GM12878 (cell line): ENCODE measurements around the gene ID3. TPM values are rescaled to one million over a fixed set of nuclear protein-coding genes. Genes with fewer than 3 reads are reported as not detected.

Experiments
- ATAC-seq: fragments of 200-7000 bp; cut with Tn5 transposase; 3 replicates; pipeline ENCODE4 v1.9.1; 2020; ENCODE audit warnings: mild to moderate bottlenecking, moderate library complexity
- BruUV-seq: library from RNA; stranded (reverse); fragments of 400-500 nt; replicated peaks from 2 replicates; lab custom pipeline; 2021; lab: Mats Ljungman, UMichigan
- CTCF ChIA-PET: fragments of 300-600 bp; sonication (Branson Sonifier 250); formaldehyde crosslinking; extraction: SDS; loops from one replicate; lab custom pipeline; 2021; ENCODE audit warnings: inconsistent platforms; lab: Yijun Ruan, JAX
- POLR2A ChIA-PET: fragments of 350-600 bp; formaldehyde crosslinking; extraction: SDS; loops from one replicate; lab custom pipeline; 2021; ENCODE audit warnings: inconsistent platforms; lab: Charles Lee
- RAD21 ChIA-PET: fragments of 300-600 bp; sonication (Branson Sonifier 250); formaldehyde crosslinking; loops from one replicate; lab custom pipeline; 2023; ENCODE audit warnings: antibody characterized with exemption; ENCODE audit not compliant: unreplicated experiment; lab: Charles Lee
- SMC1A ChIA-PET: fragments of 300-600 bp; sonication (Branson Sonifier 250); formaldehyde crosslinking; loops from one replicate; lab custom pipeline; 2023; ENCODE audit not compliant: unreplicated experiment, uncharacterized antibody; lab: Charles Lee
- DNase-seq: peaks from one replicate; pipeline ENCODE4 v3.0.0-alpha.2; 2011; ENCODE audit warnings: low read depth, low spot score
- FAIRE-seq: peaks from 3 replicates; lab custom pipeline; 2011; peaks lifted over from hg19 to GRCh38; lab: Jason Lieb, UNC
- H2AFZ ChIP-seq: 2 replicates; pipeline ENCODE4 v1.6.0; 2011; ENCODE audit warnings: low read depth, low read length, control low read depth; ENCODE audit not compliant: control insufficient read depth
- H3K27ac ChIP-seq: 2 replicates; pipeline ENCODE4 v1.5.1; 2011; ENCODE audit warnings: control low read depth; ENCODE audit not compliant: control insufficient read depth, insufficient read depth
- H3K27me3 ChIP-seq, 2 experiments: replicated peaks in 1 of 2; 2 replicates each; pipeline versions ENCODE4 v1.6.0 to v1.6.1; 2011; ENCODE audit warnings: low read length in 1 of 2; ENCODE audit not compliant: control insufficient read depth in 2 of 2, insufficient read depth in 2 of 2
- H3K36me3 ChIP-seq, 2 experiments: 2 replicates each; pipeline ENCODE4 v1.5.1; 2011; ENCODE audit warnings: low read length in 1 of 2; ENCODE audit not compliant: control insufficient read depth in 2 of 2, insufficient read depth in 2 of 2
- H3K4me1 ChIP-seq: 2 replicates; pipeline ENCODE4 v1.6.1; 2011; ENCODE audit warnings: mild to moderate bottlenecking, low read length, moderate library complexity, mixed read lengths; ENCODE audit not compliant: control insufficient read depth, insufficient read depth
- H3K4me2 ChIP-seq: 2 replicates; pipeline ENCODE4 v1.6.0; 2011; ENCODE audit warnings: control low read depth; ENCODE audit not compliant: control insufficient read depth, insufficient read depth
- H3K4me3 ChIP-seq: fragments of 200-600 bp; sonication (generic); 2 replicates; pipeline ENCODE4 v1.5.1; 2016
- H3K79me2 ChIP-seq: 2 replicates; pipeline ENCODE4 v1.6.0; 2011; ENCODE audit warnings: low read length; ENCODE audit not compliant: control insufficient read depth, insufficient read depth
- H3K9ac ChIP-seq: 2 replicates; pipeline ENCODE4 v1.8.0; 2011; ENCODE audit warnings: low read length, control low read depth, mixed read lengths; ENCODE audit not compliant: control insufficient read depth, insufficient read depth
- H3K9me3 ChIP-seq: replicated peaks from 3 replicates; pipeline ENCODE4 v1.5.1; 2011; ENCODE audit warnings: mild to moderate bottlenecking, low read length; ENCODE audit not compliant: control insufficient read depth, insufficient read depth
- H4K20me1 ChIP-seq: 2 replicates; pipeline ENCODE4 v1.6.0; 2011; ENCODE audit not compliant: control insufficient read depth, insufficient read depth
- CREB1 ChIP-seq: IDR thresholded peaks from 2 replicates; pipeline ENCODE4 v1.6.1; 2012; ENCODE audit warnings: low read depth, mild to moderate bottlenecking, inconsistent platforms
- KDM1A ChIP-seq: fragments of 200-600 bp; sonication (generic); IDR thresholded peaks from 2 replicates; pipeline ENCODE4 v1.6.1; 2016; ENCODE audit warnings: borderline replicate concordance
- MTA2 ChIP-seq: fragments of 450-650 bp; IDR thresholded peaks from 2 replicates; pipeline ENCODE4 v1.6.1; 2016; ENCODE audit warnings: low read depth, mild to moderate bottlenecking, moderate library complexity
- POLR2A ChIP-seq: IDR thresholded peaks from 2 replicates; pipeline ENCODE4 v1.6.1; 2011; ENCODE audit warnings: low read depth, mild to moderate bottlenecking, low read length
- POLR2AphosphoS2 ChIP-seq: IDR thresholded peaks from 2 replicates; pipeline ENCODE4 v1.6.1; 2011; ENCODE audit warnings: low read depth, mild to moderate bottlenecking, low read length, improper control_type of control experiment, moderate library complexity
- POLR2AphosphoS5 ChIP-seq: IDR thresholded peaks from 2 replicates; pipeline ENCODE4 v1.6.1; 2011; ENCODE audit warnings: mild to moderate bottlenecking, low read length, inconsistent platforms
- WGBS: methylation state at CpG from one replicate; pipeline ENCODE4 v1.1.6; 2016; ENCODE audit warnings: low lambda C conversion rate; ENCODE audit not compliant: insufficient replicate concordance, insufficient coverage; ENCODE audit errors: missing lambda C conversion rate; 5-methylcytosine and 5-hydroxymethylcytosine counted together
- in situ Hi-C: fragments of 300-500 bp; cut with MboI; formaldehyde crosslinking; loops from 9 replicates; pipeline ENCODE4 v1.14.3; 2018; ENCODE audit warnings: mixed read lengths
- intact Hi-C: fragments of 100-400 bp; cut with micrococcal nuclease; formaldehyde crosslinking; loops from one replicate; pipeline ENCODE4 v1.14.2; 2022; ENCODE audit not compliant: unreplicated experiment
- polyA plus RNA-seq, 11 experiments: library from polyadenylated mRNA; depleted of rRNA in 4 of 11; unstranded in 6 of 11; stranded (reverse) in 5 of 11; fragments of >200 nt; fragmentation: Nextera tagmentation in 4 of 11; fragmentation: Illumina TruSeq in 1 of 11; extraction: Ambion mirVana in 4 of 11; extraction: Trizol in 1 of 11; gene quantifications; 1 replicate in 1 of 11; 2 replicates in 10 of 11; pipeline versions ENCODE4 v1.2.1 to v1.2.3, GENCODE V29; 2011 to 2016; ENCODE audit warnings: inconsistent platforms in 2 of 11, missing spikeins in 2 of 11, low read depth in 1 of 11
- total RNA-seq, 4 experiments: library from RNA; depleted of rRNA in 3 of 4; stranded (reverse); fragments of >200 nt in 3 of 4; fragmentation: Illumina TruSeq in 1 of 4; extraction: Trizol in 1 of 4; gene quantifications; 2 replicates each; pipeline versions ENCODE4 v1.2.1 to v1.2.3, GENCODE V29; 2013 to 2021
- TF ChIP-seq, protein P1 (sequence below): fragments of 450-650 bp; IDR thresholded peaks from 2 replicates; pipeline ENCODE4 v1.6.1; 2018; ENCODE audit warnings: mild to moderate bottlenecking, low read depth, moderate library complexity; ENCODE audit not compliant: partially characterized antibody

The ID3 gene
- total and polyA plus RNA-seq, 10 of the 15 experiments (the other 5 are each of a cell fraction or from before 2014, with no cell fraction given), result 42.7 to 475 (median 207) TPM

GRCh38 chr1:23557471-23558124 lies 1.7 kb downstream of the ID3 start:
- in situ Hi-C loops (no loop called here), intact Hi-C loops (loop anchor here (2.0 to 5.0 kb wide), 2 partner anchors 35 to 43 kb away; no protein-coding TSS in a partner anchor)
- Histone ChIP-seq H3K9me3 (no peaks in the 10 kb centered on the region), H3K79me2 (peaks cover 19% of the 10 kb centered on the region), H3K4me2 (peak overlapping the region; percentile 92), H3K9ac (peak overlapping the region; percentile 89), H3K4me3 (peak overlapping the region; percentile 96), H3K36me3 (no peaks in the 10 kb centered on the region), H2AFZ (no peak overlapping the region), H3K4me1 (peaks cover 47% of the 10 kb centered on the region), H4K20me1 (no peaks in the 10 kb centered on the region), H3K27me3 (no peaks in the 10 kb centered on the region), H3K27ac (peak overlapping the region; percentile 90)
- DNase-seq, result no peak
- 2% methylated on average over 8 of the region's 8 CpGs for WGBS
- ChIA-PET CTCF (interaction anchor here (0.8 to 24.4 kb wide), 11 partner anchors 10 to 194 kb away, joined by 3 to 959 read pairs (median 4); no protein-coding TSS in a partner anchor), SMC1A (interaction anchor here (0.7 to 10.6 kb wide), 14 partner anchors 13 to 79 kb away, joined by 3 to 216 read pairs (median 6); no protein-coding TSS in a partner anchor), POLR2A (interaction anchor here (1.0 to 9.2 kb wide), 14 partner anchors 9 to 79 kb away, joined by 4 to 206 read pairs (median 10); partner anchors contain the start of gene E2F2), RAD21 (interaction anchor here (0.7 to 21.6 kb wide), 10 partner anchors 9 to 79 kb away, joined by 3 to 561 read pairs (median 9); no protein-coding TSS in a partner anchor)
- peak; percentile 2; the same call in 1 of the 3 replicates for ATAC-seq
- no TSS peak for BruUV-seq
- no peak for FAIRE-seq
- 0 out of 2 replicates have a peak, but pooled peaks have one; percentile 28 for TF ChIP-seq POLR2AphosphoS5
- peak; percentile 2; the same call in 1 of the 2 replicates for TF ChIP-seq POLR2A
- no peak for TF ChIP-seq MTA2
- TF ChIP-seq POLR2AphosphoS2, result 0 out of 2 replicates have a peak, but pooled peaks have one; percentile 4
- no peak for TF ChIP-seq KDM1A
- TF ChIP-seq, protein P1, sequence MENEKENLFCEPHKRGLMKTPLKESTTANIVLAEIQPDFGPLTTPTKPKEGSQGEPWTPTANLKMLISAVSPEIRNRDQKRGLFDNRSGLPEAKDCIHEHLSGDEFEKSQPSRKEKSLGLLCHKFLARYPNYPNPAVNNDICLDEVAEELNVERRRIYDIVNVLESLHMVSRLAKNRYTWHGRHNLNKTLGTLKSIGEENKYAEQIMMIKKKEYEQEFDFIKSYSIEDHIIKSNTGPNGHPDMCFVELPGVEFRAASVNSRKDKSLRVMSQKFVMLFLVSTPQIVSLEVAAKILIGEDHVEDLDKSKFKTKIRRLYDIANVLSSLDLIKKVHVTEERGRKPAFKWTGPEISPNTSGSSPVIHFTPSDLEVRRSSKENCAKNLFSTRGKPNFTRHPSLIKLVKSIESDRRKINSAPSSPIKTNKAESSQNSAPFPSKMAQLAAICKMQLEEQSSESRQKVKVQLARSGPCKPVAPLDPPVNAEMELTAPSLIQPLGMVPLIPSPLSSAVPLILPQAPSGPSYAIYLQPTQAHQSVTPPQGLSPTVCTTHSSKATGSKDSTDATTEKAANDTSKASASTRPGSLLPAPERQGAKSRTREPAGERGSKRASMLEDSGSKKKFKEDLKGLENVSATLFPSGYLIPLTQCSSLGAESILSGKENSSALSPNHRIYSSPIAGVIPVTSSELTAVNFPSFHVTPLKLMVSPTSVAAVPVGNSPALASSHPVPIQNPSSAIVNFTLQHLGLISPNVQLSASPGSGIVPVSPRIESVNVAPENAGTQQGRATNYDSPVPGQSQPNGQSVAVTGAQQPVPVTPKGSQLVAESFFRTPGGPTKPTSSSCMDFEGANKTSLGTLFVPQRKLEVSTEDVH, result no peak
- 0 out of 2 replicates have a peak, but pooled peaks have one; percentile 6 for TF ChIP-seq CREB1
